Central memory CD4-positive, alpha-beta T cell (primary cell): ENCODE measurements around the gene FAXC.
"Not testable (repeated sequence)": the region's sequence is repeated elsewhere in the genome, so short reads cannot be mapped to it uniquely, and the experiment has no call there.

Source experiments
- DNase-seq: peaks from one replicate; pipeline ENCODE4 v3.0.0; 2022

FAXC gene

DNA sequence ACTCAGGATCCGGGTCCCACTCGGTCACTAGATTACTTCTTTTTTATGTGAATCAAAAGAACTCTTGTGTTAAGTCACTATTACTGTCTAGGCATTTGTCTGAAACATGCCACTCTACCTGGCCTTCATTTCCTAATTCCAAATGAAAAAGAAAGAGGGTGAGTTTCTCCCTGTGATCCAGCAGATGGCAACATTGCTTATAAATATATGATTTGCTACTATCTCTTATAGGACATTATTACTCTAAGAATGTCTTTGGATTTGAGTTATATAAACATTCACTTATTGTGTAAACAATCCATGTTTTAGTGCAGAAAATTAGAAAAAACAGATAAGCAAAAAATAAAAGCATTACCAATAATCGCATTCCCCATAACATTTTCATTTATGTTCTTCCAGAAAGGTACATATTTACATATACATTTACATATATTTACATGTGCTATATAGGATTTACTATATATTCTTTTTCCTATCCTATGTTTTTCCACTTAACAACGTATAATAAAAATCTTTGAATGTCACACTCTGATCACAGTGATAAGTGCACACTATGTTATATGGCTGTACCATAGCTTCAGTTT lies 66.9 kb downstream of the FAXC start:
- no peak for DNase-seq

DNA sequence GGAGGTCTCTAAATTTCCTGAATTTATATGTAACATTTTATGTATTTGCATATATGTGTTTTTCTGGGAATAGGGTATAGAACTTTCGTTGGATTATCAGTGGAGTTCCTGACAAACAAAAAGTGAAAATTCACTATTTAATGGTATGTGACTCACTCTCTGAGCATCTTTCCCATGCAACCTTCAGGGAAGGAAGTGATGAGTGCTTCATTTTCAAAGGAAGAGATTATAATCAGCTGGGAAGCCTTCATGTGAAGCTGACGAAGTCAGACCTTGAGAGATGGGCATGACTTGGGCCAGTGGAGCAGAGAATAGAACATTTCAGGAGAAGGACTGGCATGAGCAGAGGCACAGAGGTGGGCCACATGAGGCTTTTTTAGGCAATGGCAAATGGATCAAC lies 72.7 kb downstream of the FAXC start:
- DNase-seq, result no peak

- no peak for DNase-seq
These were observed 78.6 kb downstream of the FAXC start for GRCh38 chr6:99270826-99271225.

DNA sequence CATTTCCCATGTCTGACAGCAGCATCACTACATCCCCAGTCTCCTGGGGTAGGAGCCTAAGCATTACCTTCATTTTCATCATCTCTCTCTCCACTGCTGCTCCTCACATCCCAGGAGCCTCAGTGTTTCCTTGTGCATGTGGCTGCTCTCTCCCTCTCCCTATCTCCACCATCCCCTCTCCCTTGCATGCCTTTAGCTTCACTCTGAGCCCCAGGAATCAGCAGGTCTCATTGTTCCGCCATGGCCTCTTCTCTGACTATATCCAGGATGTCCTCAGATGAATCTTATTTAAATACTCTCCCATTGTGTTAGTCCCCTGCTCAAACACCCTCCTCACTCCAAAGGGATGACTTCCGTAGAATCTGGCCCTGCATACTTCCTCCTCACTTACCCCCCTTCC lies 79.4 kb downstream of the FAXC start:
- DNase-seq, result no peak

DNA sequence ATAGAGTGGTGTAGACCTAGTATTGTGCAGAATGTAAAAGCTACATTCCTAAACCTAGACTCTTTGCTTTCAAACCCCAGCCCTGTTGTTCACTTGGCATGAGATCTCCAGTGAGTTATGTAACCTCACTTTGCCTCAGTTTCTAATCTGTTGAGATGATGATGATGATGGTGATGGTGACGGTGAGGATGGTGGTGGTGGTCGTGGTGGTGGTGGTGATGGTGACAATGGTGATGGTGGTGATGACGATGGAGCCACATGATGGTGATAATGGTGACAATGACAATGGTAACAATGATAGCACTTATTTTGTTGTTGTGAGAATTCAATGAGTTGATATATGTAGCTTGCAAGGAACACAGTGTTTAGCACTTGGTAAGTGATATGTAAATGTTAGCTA lies 80.3 kb downstream of the FAXC start:
- no peak for DNase-seq

GRCh38 chr6:99266996-99267395 lies 82.5 kb downstream of the FAXC start:
- not testable (repeated sequence) for DNase-seq

DNA sequence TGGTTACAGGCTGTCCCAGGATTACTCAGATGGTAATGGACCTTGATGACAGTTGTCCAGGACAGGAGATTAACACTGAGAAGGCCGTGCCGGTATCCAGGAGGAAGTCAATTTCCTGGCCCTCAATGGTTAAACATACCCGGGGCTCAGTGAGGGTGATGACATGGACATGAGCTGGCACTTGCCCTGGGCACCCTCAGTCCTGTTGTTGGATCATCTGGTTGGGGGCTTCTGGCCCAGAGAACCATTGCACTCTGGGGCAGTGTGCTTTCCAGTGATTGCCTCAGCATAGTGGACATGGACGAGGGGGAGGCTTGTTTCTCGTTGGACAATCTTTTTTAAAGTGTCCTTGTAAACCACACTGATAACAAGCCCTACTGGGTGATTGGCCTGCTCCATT lies 84.0 kb downstream of the FAXC start:
- not testable (repeated sequence) for DNase-seq

GRCh38 chr6:99254616-99255550 lies 94.6 kb downstream of the FAXC start:
- DNase-seq, result no peak

DNA sequence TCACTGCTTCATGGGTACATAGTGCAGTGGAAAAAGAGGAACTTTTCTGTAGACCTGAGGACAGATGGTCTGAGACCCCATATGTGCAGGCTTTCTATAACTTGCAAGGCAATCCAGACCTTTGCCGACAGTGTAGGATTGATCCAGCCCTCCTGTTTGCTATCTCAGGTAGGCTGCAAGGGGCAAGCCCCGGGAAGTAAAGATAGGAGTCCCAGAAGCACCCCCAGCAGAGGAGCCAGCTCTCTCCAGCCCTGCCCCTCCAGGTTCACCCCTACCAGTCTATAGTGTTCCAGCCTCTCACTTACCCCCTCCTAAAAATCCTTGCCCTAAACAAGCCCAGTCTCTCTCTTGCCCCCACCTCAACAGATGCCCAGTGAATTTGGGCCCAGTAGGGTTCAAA lies 96.2 kb downstream of the FAXC start:
- DNase-seq, result no peak

DNA sequence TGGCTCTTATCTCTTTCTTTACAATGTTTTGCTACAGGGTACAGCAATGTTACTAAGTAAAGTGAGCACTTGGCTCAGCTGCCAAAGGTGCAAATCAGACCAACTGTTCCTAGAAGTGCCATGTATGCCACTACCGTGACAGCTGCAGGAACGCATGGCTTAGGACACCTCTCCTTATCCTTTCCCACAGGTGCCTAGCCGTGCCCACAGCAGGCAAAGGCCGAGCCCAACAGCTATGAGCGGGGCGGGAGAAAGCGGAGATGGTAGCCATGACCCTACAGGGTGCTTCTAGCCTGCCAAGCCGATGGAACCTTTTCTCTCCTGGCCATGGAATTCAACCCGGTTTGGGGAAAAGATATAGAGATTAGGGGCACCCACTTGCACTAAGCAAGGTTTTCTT lies 97.1 kb downstream of the FAXC start:
- no peak for DNase-seq

DNA sequence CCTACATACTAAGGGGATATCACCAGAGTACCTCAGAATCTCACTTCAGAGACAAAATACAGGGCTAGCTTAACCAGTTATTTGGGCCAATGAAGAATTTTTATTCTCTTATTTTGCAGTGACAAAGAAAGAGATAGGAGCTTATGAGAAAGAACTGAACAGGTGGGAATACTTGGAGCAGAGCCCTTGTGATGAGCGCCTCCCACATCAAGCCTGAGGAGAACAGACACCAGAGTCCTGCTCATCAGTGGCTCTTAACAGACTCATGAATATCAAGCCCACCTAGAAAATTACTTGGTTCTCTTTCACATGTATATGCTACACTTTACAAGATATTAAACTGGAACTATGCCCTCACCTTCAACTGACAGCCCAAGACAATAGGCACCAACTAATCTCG lies 99.0 kb downstream of the FAXC start:
- no peak for DNase-seq

DNA sequence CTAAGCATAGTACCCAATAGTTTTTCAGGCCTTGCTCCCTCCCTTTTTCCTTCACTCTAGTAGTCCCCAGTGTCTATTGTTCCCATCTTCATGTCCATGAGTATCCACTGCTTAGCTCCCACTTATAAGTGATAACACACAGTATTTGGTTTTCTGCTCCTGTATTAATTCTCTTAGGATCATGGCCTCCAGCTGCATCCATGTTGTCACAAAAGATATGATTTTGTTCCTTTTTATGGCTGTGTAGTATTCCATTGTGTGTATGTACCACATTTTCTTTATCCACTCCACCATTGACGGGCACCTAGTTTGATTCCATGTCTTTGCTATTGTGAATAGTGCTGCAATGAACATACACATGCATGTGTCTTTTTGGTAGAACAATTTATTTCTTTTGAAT lies 102.9 kb downstream of the FAXC start:
- no peak for DNase-seq

- no peak for DNase-seq
These were observed 107.5 kb downstream of the FAXC start for GRCh38 chr6:99241905-99242534.

DNA sequence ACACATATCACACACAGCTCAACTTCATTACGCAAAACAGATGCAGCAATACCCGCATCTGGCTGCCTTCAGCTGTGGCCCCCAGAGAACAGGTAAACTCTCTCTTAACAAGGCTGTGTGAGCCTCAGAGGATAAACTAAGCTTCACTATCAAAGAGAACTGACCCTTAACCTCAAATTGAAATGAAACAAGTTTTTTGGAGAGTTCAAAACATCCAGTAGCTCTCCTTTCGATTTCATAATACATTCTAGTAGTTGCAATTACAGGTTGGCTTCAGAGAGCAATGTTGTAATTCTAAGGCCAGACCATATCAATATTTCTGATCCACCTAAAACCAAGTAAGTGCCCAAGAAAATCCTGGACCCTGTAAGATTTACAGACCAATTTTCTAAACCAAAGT lies 113.5 kb downstream of the FAXC start:
- no peak for DNase-seq

- DNase-seq, result no peak
These were observed 116.3 kb downstream of the FAXC start for GRCh38 chr6:99233219-99233618.

DNA sequence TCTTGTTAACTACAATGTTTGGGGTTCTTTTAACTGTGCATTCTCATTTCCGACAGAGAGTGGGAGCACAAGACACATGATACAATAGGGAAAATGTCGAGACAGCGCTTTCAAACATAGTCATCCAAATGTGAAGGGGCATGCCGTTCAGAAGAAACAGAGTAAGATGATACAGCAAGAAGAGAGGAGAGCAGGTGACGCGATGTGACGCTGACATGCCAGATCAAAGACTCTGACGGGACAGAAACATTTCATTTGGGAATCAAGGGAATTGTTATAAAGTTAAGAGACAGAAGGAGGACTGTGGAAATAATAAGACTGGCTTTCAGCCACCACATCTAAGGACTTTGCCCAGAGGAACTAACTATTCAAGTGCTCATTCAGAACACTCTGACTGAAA lies 117.4 kb downstream of the FAXC start:
- DNase-seq, result no peak

- no peak for DNase-seq
These were observed 124.3 kb downstream of the FAXC start for GRCh38 chr6:99225172-99225571.
